Dedifferentiated amniotic fluid mesenchymal stem cell (primary cell): ENCODE measurements around the gene BCL6B.

Experiments
- DNase-seq: peaks from one replicate; pipeline ENCODE4 v3.0.0-alpha.2; 2016; ENCODE audit errors: extremely low spot score

The BCL6B gene

GRCh38 chr17:7010523-7010922 lies 12.3 kb upstream of the BCL6B start:
- DNase-seq, result no peak

GRCh38 chr17:7011415-7011814 lies 11.4 kb upstream of the BCL6B start:
- no peak for DNase-seq

- DNase-seq, result no peak
Observed at GRCh38 chr17:7011942-7012254, 11.0 kb upstream of the BCL6B start.

- peak; percentile 97 for DNase-seq
Observed at GRCh38 chr17:7014261-7014994, 8.4 kb upstream of the BCL6B start.

GRCh38 chr17:7014995-7015958 lies 7.6 kb upstream of the BCL6B start:
- DNase-seq, result no peak

GRCh38 chr17:7016418-7016817 lies 6.4 kb upstream of the BCL6B start:
- DNase-seq, result no peak

- DNase-seq, result no peak
Observed at GRCh38 chr17:7016886-7017826, 5.7 kb upstream of the BCL6B start.

- DNase-seq, result no peak
Observed at GRCh38 chr17:7017827-7018200, 5.0 kb upstream of the BCL6B start.

GRCh38 chr17:7018331-7018964 lies 4.4 kb upstream of the BCL6B start:
- DNase-seq, result no peak

- no peak for DNase-seq
Observed at GRCh38 chr17:7019367-7019766, 3.5 kb upstream of the BCL6B start.

GRCh38 chr17:7019839-7020519 lies 2.9 kb upstream of the BCL6B start:
- no peak for DNase-seq

- DNase-seq, result no peak
Observed at GRCh38 chr17:7020894-7021664, 1.8 kb upstream of the BCL6B start.

GRCh38 chr17:7021993-7022778 lies 664 bp upstream of the BCL6B start:
- no peak for DNase-seq

GRCh38 chr17:7023576-7024401 lies 939 bp downstream of the BCL6B start:
- DNase-seq, result no peak

- no peak for DNase-seq
Observed at GRCh38 chr17:7024402-7024785, 1.5 kb downstream of the BCL6B start.

- DNase-seq, result no peak
Observed at GRCh38 chr17:7025245-7025644, 2.4 kb downstream of the BCL6B start.

- no peak for DNase-seq
Observed at GRCh38 chr17:7026471-7027115, 3.7 kb downstream of the BCL6B start.

GRCh38 chr17:7027335-7027734 lies 4.5 kb downstream of the BCL6B start:
- no peak for DNase-seq
